Measurements from ENCODE around the gene GBP3. TPM values are rescaled to one million over a fixed set of nuclear protein-coding genes. Genes with fewer than 3 reads are reported as not detected.

Gene GBP3
- total RNA-seq, 1 donor = 41.0 TPM

- no peak for TF ChIP-seq CTCF (IDR thresholded peaks at IDR 0.05; ENCODE audit: insufficient read depth, low read depth, low read length)
- no peak for DNase-seq (ENCODE audit: low read depth)
- no peak overlapping the region for H3K4me3 ChIP-seq (ENCODE audit: low read depth, low read length)
These were observed 60.9 kb downstream of the GBP3 start for GRCh38 chr1:88961647-88962275.

- no peak for TF ChIP-seq CTCF (IDR thresholded peaks at IDR 0.05; ENCODE audit: insufficient read depth, low read depth, low read length)
- DNase-seq (ENCODE audit: low read depth) = no peak
- H3K4me3 ChIP-seq (ENCODE audit: low read depth, low read length) = no peak overlapping the region
These were observed 61.6 kb downstream of the GBP3 start for GRCh38 chr1:88961081-88961480.

Small RNA genes within 50 kb of the gene (small RNA-seq; reads per million reads assigned to genes)
- not detected for gene RF00019

Other genes starting within 250 kb of the GBP3 start
- gene GTF2B, start 131.3 kb downstream of the GBP3 start, total RNA-seq = 31.9 and 43.2 TPM in 2 replicates
- 42.8 and 45.3 TPM in 2 replicates for gene KYAT3, start 30.2 kb downstream of the GBP3 start, total RNA-seq
- 10.3 and 15.1 TPM in 2 replicates for gene RBMXL1, start 30.2 kb downstream of the GBP3 start, total RNA-seq
- gene GBP1, start 42.3 kb upstream of the GBP3 start, total RNA-seq = 88.3 and 162 TPM in 2 replicates
- gene GBP2, start 103.2 kb upstream of the GBP3 start, total RNA-seq = 59.9 and 96.3 TPM in 2 replicates
- gene GBP7, start 153.1 kb upstream of the GBP3 start, total RNA-seq = not detected in 2 replicates
- gene GBP4, start 176.1 kb upstream of the GBP3 start, total RNA-seq = 14.2 and 44.5 TPM in 2 replicates
- gene GBP5, start 250.0 kb upstream of the GBP3 start, total RNA-seq = under 0.01 and 0.32 TPM in 2 replicates

Measured in fibroblast of villous mesenchyme (primary cell).